B cell (primary cell): ENCODE data around the gene SAMD4A. TPM values are rescaled to one million over a fixed set of nuclear protein-coding genes. Genes with fewer than 3 reads are reported as not detected.

Source experiments
- ATAC-seq: fragments of 200-7000 bp; cut with Tn5 transposase; one replicate; pipeline ENCODE4 v1.10.0; 2021; ENCODE audit warnings: low read depth, mild to moderate bottlenecking, moderate number of reproducible peaks, moderate library complexity
- CTCF ChIA-PET: fragments of 350-600 bp; sonication (Branson Sonifier 250); formaldehyde crosslinking; loops from one replicate; lab custom pipeline; 2021; ENCODE audit warnings: antibody characterized with exemption, inconsistent platforms; lab: Charles Lee
- POLR2A ChIA-PET: fragments of 350-600 bp; sonication (Branson Sonifier 250); formaldehyde crosslinking; loops from one replicate; lab custom pipeline; 2021; ENCODE audit warnings: antibody characterized with exemption; lab: Charles Lee
- DNase-seq: peaks from one replicate; pipeline ENCODE4 v3.0.0; 2013
- H2AFZ ChIP-seq: 2 replicates; pipeline ENCODE4 v1.6.1; 2012; ENCODE audit warnings: mild to moderate bottlenecking, low read depth, low read length; ENCODE audit not compliant: insufficient read depth, poor library complexity, severe bottlenecking
- H3K27ac ChIP-seq, 2 donors: 1 replicate in 1 of 2; 2 replicates in 1 of 2; pipeline ENCODE4 v1.5.1; 2012 to 2013; ENCODE audit warnings: low read length in 2 of 2, mild to moderate bottlenecking in 2 of 2, moderate library complexity in 1 of 2
- H3K27me3 ChIP-seq, 4 experiments: fragments of 200-600 bp in 1 of 4; sonication (generic) in 1 of 4; replicated peaks in 1 of 4; 1 replicate in 2 of 4; 2 replicates in 2 of 4; pipeline versions ENCODE4 v1.6.1 to v1.7.0; 2013 to 2016; ENCODE audit warnings: low read length in 3 of 4, mild to moderate bottlenecking in 2 of 4, mixed read lengths in 1 of 4, moderate library complexity in 1 of 4; ENCODE audit not compliant: insufficient read depth in 4 of 4, control insufficient read depth in 3 of 4; ENCODE audit errors: control extremely low read depth in 1 of 4
- H3K36me3 ChIP-seq, 2 experiments: replicated peaks in 1 of 2; 1 replicate in 1 of 2; 2 replicates in 1 of 2; pipeline versions ENCODE4 v1.6.1 to v1.7.1; 2013; ENCODE audit warnings: low read length in 1 of 2; ENCODE audit not compliant: insufficient read depth in 2 of 2, control insufficient read depth in 1 of 2; ENCODE audit errors: control extremely low read depth in 1 of 2, extremely low read depth in 1 of 2
- H3K4me1 ChIP-seq, 2 donors: fragments of 200-600 bp in 1 of 2; sonication (generic) in 1 of 2; 1 replicate in 1 of 2; 2 replicates in 1 of 2; pipeline versions ENCODE4 v1.5.1 to v1.6.1; 2013 to 2017; ENCODE audit warnings: low read length in 2 of 2; ENCODE audit not compliant: control insufficient read depth in 2 of 2, insufficient read depth in 2 of 2
- H3K4me2 ChIP-seq: replicated peaks from 2 replicates; pipeline ENCODE3; 2012; ENCODE audit warnings: mild to moderate bottlenecking, low read depth, low read length; ENCODE audit not compliant: poor library complexity, severe bottlenecking
- H3K4me3 ChIP-seq, 5 experiments: fragments of 200-600 bp in 1 of 5; sonication (generic) in 1 of 5; 1 replicate in 3 of 5; 2 replicates in 2 of 5; pipeline versions ENCODE4 v1.5.1 to v1.7.0; 2011 to 2016; ENCODE audit warnings: low read length in 4 of 5, mild to moderate bottlenecking in 4 of 5, low read depth in 2 of 5, control low read depth in 1 of 5, moderate library complexity in 1 of 5; ENCODE audit not compliant: insufficient read depth in 1 of 5; ENCODE audit errors: control extremely low read depth in 1 of 5, extremely low read depth in 1 of 5
- H3K79me2 ChIP-seq: fragments of 200-600 bp; sonication (generic); one replicate; pipeline ENCODE4 v1.6.0; 2016; ENCODE audit warnings: low read length; ENCODE audit not compliant: control insufficient read depth, insufficient read depth
- H3K9ac ChIP-seq: fragments of 200-600 bp; sonication (generic); 2 replicates; pipeline ENCODE4 v1.6.1; 2017; ENCODE audit warnings: mild to moderate bottlenecking, low read length, moderate library complexity
- H3K9me3 ChIP-seq, 3 donors: one replicate each; pipeline versions ENCODE4 v1.6.1 to v1.7.1; 2013; ENCODE audit warnings: low read length in 2 of 3; ENCODE audit not compliant: control insufficient read depth in 2 of 3, insufficient read depth in 1 of 3; ENCODE audit errors: control extremely low read depth in 1 of 3
- H4K20me1 ChIP-seq: 2 replicates; pipeline ENCODE4 v1.6.0; 2012; ENCODE audit warnings: mild to moderate bottlenecking, low read length; ENCODE audit not compliant: insufficient read depth, control insufficient read depth, poor library complexity, severe bottlenecking
- H3K27ac Mint-ChIP-seq: one replicate; pipeline ENCODE4 v1.8.0; 2021; ENCODE audit warnings: mixed read lengths
- H3K27me3 Mint-ChIP-seq: one replicate; pipeline ENCODE4 v1.8.0; 2021; ENCODE audit warnings: mixed read lengths
- H3K4me1 Mint-ChIP-seq: one replicate; pipeline ENCODE4 v1.8.0; 2021; ENCODE audit warnings: mixed read lengths
- H3K4me3 Mint-ChIP-seq: one replicate; pipeline ENCODE4 v1.8.0; 2021; ENCODE audit warnings: mixed read lengths
- H3K9me3 Mint-ChIP-seq: one replicate; pipeline ENCODE4 v1.8.0; 2022; ENCODE audit warnings: mixed read lengths; ENCODE audit not compliant: insufficient read depth
- CTCF ChIP-seq: fragments of 200-600 bp; IDR thresholded peaks from one replicate; pipeline ENCODE4 v1.8.0; 2022; ENCODE audit warnings: antibody characterized with exemption, mild to moderate bottlenecking
- EZH2 ChIP-seq: IDR thresholded peaks from 2 replicates; pipeline ENCODE4 v1.6.1; 2012; ENCODE audit warnings: borderline replicate concordance, low read depth, mild to moderate bottlenecking, moderate library complexity, low read length; ENCODE audit not compliant: insufficient read depth, poor library complexity, severe bottlenecking
- WGBS: methylation state at CpG from one replicate; pipeline ENCODE4 v1.1.5; 2013; ENCODE audit warnings: missing lambda C conversion rate; ENCODE audit not compliant: insufficient coverage; 5-methylcytosine and 5-hydroxymethylcytosine counted together
- intact Hi-C: fragments of 100-400 bp; cut with micrococcal nuclease; formaldehyde crosslinking; loops from one replicate; pipeline ENCODE4 v1.10.0; 2022
- polyA plus RNA-seq: library from polyadenylated mRNA; depleted of rRNA; stranded (reverse); fragments of >200 nt; gene quantifications from 2 replicates; pipeline ENCODE4 v1.2.3, GENCODE V29; 2012
- total RNA-seq, 2 donors: library from RNA; stranded (reverse); fragments of 120-200 nt in 1 of 2; gene quantifications; 1 replicate in 1 of 2; 2 replicates in 1 of 2; pipeline versions ENCODE4 v1.2.3 to v1.2.4, GENCODE V29; 2013 to 2022

The SAMD4A gene
- total and polyA plus RNA-seq, 2 donors (not counting 1 experiment from before 2014, with no cell fraction given): 5.7 to 13.7 TPM

- Mint-ChIP-seq H3K27me3 (peaks cover 24% of the 10 kb centered on the region), H3K27ac (no peak overlapping the region), H3K4me1 (no peaks in the 10 kb centered on the region), H3K4me3 (no peak overlapping the region), H3K9me3 (peaks cover 4% of the 10 kb centered on the region)
- 67% methylated on average over 3 of the region's 4 CpGs for WGBS
- ATAC-seq: no peak
- Histone ChIP-seq H3K27me3 (no peaks in the 10 kb centered on the region), H3K27ac (no peak overlapping the region), H3K4me3 (no peak overlapping the region), H2AFZ (no peak overlapping the region), H3K36me3 (no peaks in the 10 kb centered on the region), H3K4me2 (no peak overlapping the region), H3K79me2 (no peaks in the 10 kb centered on the region), H3K9ac (no peak overlapping the region), H3K4me1 (no peaks in the 10 kb centered on the region), H4K20me1 (no peaks in the 10 kb centered on the region), H3K9me3 (peaks cover 0 to 7% (median 5%) of the 10 kb centered on the region in 3 donors)
- DNase-seq: no peak
- intact Hi-C loops: no loop called here
- TF ChIP-seq EZH2 (no peak), CTCF (no peak)
- ChIA-PET CTCF (no interaction called here), POLR2A (no interaction called here)
Measured at GRCh38 chr14:54797986-54798385, 231.1 kb downstream of the SAMD4A start.

- intact Hi-C loops: no loop called here
Measured at GRCh38 chr14:54798465-54799124, 231.7 kb downstream of the SAMD4A start.

More at GRCh38 chr14:54798465-54799124, 231.7 kb downstream of the SAMD4A start:
- Mint-ChIP-seq H3K27ac (no peak overlapping the region), H3K9me3 (peaks cover 4% of the 10 kb centered on the region), H3K4me1 (no peaks in the 10 kb centered on the region), H3K27me3 (peaks cover 24% of the 10 kb centered on the region), H3K4me3 (no peak overlapping the region)
- Histone ChIP-seq H3K27ac (no peak overlapping the region), H3K9me3 (peaks cover 0 to 7% (median 5%) of the 10 kb centered on the region in 3 donors), H3K4me1 (no peaks in the 10 kb centered on the region), H3K79me2 (no peaks in the 10 kb centered on the region), H3K27me3 (no peaks in the 10 kb centered on the region), H3K4me2 (no peak overlapping the region), H3K9ac (no peak overlapping the region), H3K36me3 (no peaks in the 10 kb centered on the region), H4K20me1 (no peaks in the 10 kb centered on the region), H3K4me3 (no peak overlapping the region), H2AFZ (no peak overlapping the region)
- TF ChIP-seq CTCF: no peak
- TF ChIP-seq EZH2: no peak
- WGBS: 85% methylated on average over 6 of the region's 9 CpGs
- ChIA-PET POLR2A (no interaction called here), CTCF (no interaction called here)
- no peak for DNase-seq
- no peak for ATAC-seq
